ENCODE measurements around the gene TMEM127.

Gene TMEM127

GRCh38 chr2:96204836-96205624, 60.8 kb downstream of the TMEM127 start:
- no peak for DNase-seq (ENCODE audit: low spot score)

DNA sequence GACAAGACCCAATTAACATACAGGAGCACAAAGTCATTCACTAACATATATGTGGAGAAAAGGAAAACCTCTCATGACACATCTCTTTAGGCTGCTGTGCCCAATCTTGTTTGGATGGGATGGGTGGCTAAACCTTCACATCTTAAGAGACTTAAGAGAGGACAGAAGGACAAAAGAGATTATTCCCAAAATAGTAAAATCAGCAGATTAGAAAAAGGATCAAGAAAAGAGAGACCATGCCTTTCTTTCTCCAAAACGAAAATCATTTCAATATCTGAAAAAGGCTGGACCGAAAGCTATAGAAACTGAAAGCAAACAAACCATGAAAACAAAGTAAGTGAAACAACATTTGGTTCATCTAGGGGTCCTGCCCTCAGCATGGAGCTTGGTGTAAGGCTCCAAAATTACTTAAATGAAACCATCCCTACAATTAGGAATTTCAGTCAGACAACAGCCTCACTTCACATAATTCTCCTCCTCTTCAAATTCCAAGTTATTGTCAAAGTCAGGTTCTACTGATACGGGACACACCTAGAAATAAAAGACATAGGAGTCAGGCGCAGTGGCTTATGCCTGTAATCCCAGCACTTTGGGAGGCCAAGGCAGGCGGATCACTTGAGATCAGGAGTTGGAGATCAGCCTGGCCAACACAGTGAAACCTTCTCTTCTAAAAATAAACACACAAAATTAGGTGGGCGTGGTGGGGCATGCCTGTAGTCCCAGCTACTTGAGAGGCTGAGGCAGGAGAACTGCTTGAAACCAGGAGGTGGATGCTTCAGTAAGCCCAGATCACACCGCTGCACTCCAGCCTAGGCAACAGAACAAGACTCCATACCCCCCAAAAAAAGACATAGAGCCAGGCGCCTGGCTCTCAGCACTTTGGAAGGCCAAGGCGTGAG, 62.4 kb downstream of the TMEM127 start:
- DNase-seq (ENCODE audit: low spot score) = no peak

DNA sequence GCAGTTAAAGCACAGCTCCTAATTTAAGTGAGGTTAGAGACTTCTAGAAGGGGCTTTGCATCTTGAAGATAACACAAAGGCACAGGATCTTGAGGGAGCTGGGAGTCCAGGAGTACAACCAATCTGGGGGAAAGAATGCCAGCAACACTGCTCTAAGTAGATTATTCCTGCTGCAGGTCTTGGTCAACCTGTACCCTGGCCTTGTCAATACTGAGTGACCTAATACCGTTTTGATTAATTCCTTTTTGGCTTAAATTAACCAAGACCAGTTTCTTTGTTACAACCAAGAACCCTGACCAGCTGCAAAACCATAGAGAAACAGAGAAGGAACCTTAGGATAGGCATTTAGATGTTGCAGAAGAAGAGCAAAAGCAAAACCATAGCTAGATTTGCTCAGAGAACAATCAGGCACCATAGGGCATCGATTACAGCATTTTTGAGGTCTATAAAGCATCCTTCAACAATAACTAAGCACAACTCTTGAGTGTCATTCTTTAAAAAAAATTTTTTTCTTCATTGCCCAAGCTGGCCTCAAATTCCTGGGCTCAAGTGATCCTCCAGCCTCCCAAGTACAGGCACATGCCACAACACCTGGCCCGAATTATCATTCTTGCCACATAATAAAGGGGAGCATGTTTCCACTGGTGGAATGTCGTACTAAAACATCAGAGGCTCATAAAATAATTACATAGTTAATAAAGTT, 63.5 kb downstream of the TMEM127 start:
- DNase-seq (ENCODE audit: low spot score) = no peak

DNA sequence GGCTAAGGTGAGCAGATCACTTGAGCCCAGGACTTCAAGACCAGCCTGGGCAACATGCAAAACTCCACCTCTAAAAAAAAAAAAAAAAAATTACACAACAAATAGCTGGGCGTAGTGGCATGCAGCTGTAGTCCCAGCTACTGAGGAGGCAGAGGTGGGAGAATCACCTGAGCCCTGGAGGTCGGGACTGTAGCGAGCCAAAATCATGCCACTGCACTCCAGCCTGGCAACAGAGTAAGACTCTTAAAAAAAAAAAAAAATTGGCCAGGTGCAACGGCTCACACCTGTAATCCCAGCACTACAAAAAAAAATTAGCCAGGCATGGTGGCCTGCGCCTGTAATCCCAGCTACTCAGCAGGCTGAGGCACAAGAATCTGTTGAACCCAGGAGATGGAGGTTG, 64.5 kb downstream of the TMEM127 start:
- DNase-seq (ENCODE audit: low spot score) = no peak

DNA sequence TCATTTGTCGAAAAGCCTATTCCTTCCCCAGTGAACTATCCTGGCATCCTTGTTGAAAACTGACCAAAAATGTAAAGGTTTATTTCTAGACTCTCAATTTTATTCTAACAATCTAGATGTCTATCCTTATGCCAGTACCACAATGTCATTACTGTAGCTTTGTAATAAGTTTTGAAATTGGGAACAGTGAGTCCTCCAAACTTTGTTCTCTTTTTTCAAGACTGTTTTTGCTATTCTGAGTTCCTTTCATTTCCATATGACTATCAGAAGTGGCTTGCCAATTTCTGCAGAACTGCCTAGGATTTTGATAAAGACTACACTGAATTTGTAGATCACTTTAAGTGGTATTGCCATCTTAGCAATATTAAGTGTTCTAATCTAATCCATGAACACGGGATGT, 66.9 kb downstream of the TMEM127 start:
- DNase-seq (ENCODE audit: low spot score) = no peak
